CD4-positive, alpha-beta T cell (primary cell): ENCODE measurements around the gene MSLN. TPM values are rescaled to one million over a fixed set of nuclear protein-coding genes. Genes with fewer than 3 reads are reported as not detected.
A peak's percentile ranks its signal among the peaks of the same experiment; 100 is the strongest.

ENCODE experiments used
- ATAC-seq: fragments of 200-7000 bp; cut with Tn5 transposase; one replicate; pipeline ENCODE4 v1.10.0; 2022; ENCODE audit warnings: mild to moderate bottlenecking; ENCODE audit not compliant: poor library complexity
- CTCF ChIA-PET: fragments of 350-600 bp; sonication (Branson Sonifier 250); formaldehyde crosslinking; loops from one replicate; lab custom pipeline; 2021; ENCODE audit warnings: antibody characterized with exemption, inconsistent platforms; lab: Charles Lee
- POLR2A ChIA-PET: fragments of 350-600 bp; sonication (Branson Sonifier 250); formaldehyde crosslinking; loops from one replicate; lab custom pipeline; 2021; ENCODE audit warnings: antibody characterized with exemption, inconsistent platforms; lab: Charles Lee
- DNase-seq, 14 experiments: peaks; one replicate each; pipeline ENCODE4 v3.0.0-alpha.2; 2013 to 2020; ENCODE audit warnings: mixed read lengths in 2 of 14
- H3K27ac ChIP-seq, 2 donors: one replicate each; pipeline versions ENCODE4 v1.5.1 to v1.7.0; 2013; ENCODE audit warnings: low read length in 2 of 2, low read depth in 1 of 2, mild to moderate bottlenecking in 1 of 2
- H3K27me3 ChIP-seq, 2 experiments: 1 replicate in 1 of 2; 2 replicates in 1 of 2; pipeline versions ENCODE4 v1.6.1 to v1.7.0; 2013; ENCODE audit warnings: low read length in 2 of 2, control low read depth in 1 of 2, mild to moderate bottlenecking in 1 of 2, moderate library complexity in 1 of 2; ENCODE audit not compliant: insufficient read depth in 2 of 2, control insufficient read depth in 1 of 2
- H3K36me3 ChIP-seq: one replicate; pipeline ENCODE4 v1.6.1; 2013; ENCODE audit warnings: low read length, control low read depth; ENCODE audit not compliant: insufficient read depth
- H3K4me1 ChIP-seq: one replicate; pipeline ENCODE4 v1.6.1; 2013; ENCODE audit warnings: low read length, control low read depth; ENCODE audit not compliant: insufficient read depth
- H3K4me3 ChIP-seq: one replicate; pipeline ENCODE4 v1.5.1; 2013; ENCODE audit warnings: mild to moderate bottlenecking, low read length, moderate library complexity
- H3K9me3 ChIP-seq, 2 experiments: 1 replicate in 1 of 2; 2 replicates in 1 of 2; pipeline versions ENCODE4 v1.6.1 to v1.7.0; 2013; ENCODE audit warnings: low read length in 2 of 2, mild to moderate bottlenecking in 2 of 2, control low read depth in 1 of 2, moderate library complexity in 1 of 2; ENCODE audit not compliant: control insufficient read depth in 1 of 2, insufficient read depth in 1 of 2
- H3K27ac Mint-ChIP-seq: one replicate; pipeline ENCODE4 v1.8.0; 2020; ENCODE audit warnings: mixed read lengths
- H3K27me3 Mint-ChIP-seq: one replicate; pipeline ENCODE4 v1.8.0; 2021; ENCODE audit warnings: mixed read lengths
- H3K36me3 Mint-ChIP-seq: one replicate; pipeline ENCODE4 v1.8.0; 2021; ENCODE audit warnings: low read depth, mixed read lengths
- H3K4me1 Mint-ChIP-seq: one replicate; pipeline ENCODE4 v1.8.0; 2021; ENCODE audit warnings: low read depth, mixed read lengths
- H3K4me3 Mint-ChIP-seq: one replicate; pipeline ENCODE4 v1.8.0; 2020; ENCODE audit warnings: mild to moderate bottlenecking, mixed read lengths
- H3K9me3 Mint-ChIP-seq: one replicate; pipeline ENCODE4 v1.8.0; 2020; ENCODE audit warnings: mixed read lengths
- intact Hi-C, 2 experiments: fragments of 100-400 bp; cut with DNase I in 1 of 2; cut with micrococcal nuclease in 1 of 2; formaldehyde crosslinking; loops; one replicate each; pipeline versions ENCODE4 v1.15.1 to v1.9.0; 2023 to 2025; cut with DNase I, micrococcal nuclease
- total RNA-seq, 174 experiments: library from RNA in 2 of 174; stranded (reverse) in 2 of 174; gene quantifications; one replicate each; pipeline ENCODE4 v1.2.3 and lab custom pipeline; 2021 to 2026
- TF ChIP-seq, protein P1 (sequence below): fragments of 200-600 bp; IDR thresholded peaks from one replicate; pipeline ENCODE4 v1.8.0; 2022; ENCODE audit warnings: antibody characterized with exemption, mild to moderate bottlenecking

The MSLN gene
- total RNA-seq, 2 experiments from 2014 or later: not detected

DNA sequence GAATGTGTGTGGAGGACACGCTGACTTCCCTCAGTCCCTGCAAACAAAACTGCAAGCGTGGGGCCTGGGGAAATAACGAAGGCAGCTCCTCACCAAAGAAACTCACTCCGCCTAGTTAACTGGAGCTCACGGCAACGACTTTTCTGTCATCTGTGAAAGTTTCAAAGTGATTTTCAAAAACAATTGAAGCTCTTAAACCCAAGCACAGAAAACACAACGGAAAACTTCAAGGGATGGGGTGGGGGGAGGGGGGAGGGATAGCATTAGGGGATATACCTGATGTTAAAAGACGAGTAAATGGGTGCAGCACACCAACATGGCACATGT, 43.2 kb downstream of the MSLN start:
- Histone ChIP-seq H3K27me3 (peaks cover 25 to 31% of the 10 kb centered on the region in 2 experiments), H3K4me1 (peaks cover 23% of the 10 kb centered on the region), H3K27ac (no peak overlapping the region), H3K36me3 (no peaks in the 10 kb centered on the region), H3K9me3 (peaks cover 0 to 23% of the 10 kb centered on the region in 2 experiments), H3K4me3 (no peak overlapping the region)
- no peaks in the 10 kb centered on the region for H3K36me3 Mint-ChIP-seq
- ATAC-seq (no peak), DNase-seq (no peak)
- CTCF ChIA-PET: no interaction called here
- H3K4me3 Mint-ChIP-seq: no peak overlapping the region
- peaks cover 9% of the 10 kb centered on the region for H3K4me1 Mint-ChIP-seq
- POLR2A ChIA-PET: interaction anchor here (1.1 kb wide), 1 partner anchor 15 kb away, joined by 3 read pairs; the partner anchor contains the start of genes CHTF18 and RPUSD1
- H3K27me3 Mint-ChIP-seq: peaks cover 10% of the 10 kb centered on the region
- H3K9me3 Mint-ChIP-seq: no peaks in the 10 kb centered on the region
- H3K27ac Mint-ChIP-seq: no peak overlapping the region
- TF ChIP-seq, protein P1, sequence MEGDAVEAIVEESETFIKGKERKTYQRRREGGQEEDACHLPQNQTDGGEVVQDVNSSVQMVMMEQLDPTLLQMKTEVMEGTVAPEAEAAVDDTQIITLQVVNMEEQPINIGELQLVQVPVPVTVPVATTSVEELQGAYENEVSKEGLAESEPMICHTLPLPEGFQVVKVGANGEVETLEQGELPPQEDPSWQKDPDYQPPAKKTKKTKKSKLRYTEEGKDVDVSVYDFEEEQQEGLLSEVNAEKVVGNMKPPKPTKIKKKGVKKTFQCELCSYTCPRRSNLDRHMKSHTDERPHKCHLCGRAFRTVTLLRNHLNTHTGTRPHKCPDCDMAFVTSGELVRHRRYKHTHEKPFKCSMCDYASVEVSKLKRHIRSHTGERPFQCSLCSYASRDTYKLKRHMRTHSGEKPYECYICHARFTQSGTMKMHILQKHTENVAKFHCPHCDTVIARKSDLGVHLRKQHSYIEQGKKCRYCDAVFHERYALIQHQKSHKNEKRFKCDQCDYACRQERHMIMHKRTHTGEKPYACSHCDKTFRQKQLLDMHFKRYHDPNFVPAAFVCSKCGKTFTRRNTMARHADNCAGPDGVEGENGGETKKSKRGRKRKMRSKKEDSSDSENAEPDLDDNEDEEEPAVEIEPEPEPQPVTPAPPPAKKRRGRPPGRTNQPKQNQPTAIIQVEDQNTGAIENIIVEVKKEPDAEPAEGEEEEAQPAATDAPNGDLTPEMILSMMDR: no peak
- intact Hi-C loops: no loop called here

DNA sequence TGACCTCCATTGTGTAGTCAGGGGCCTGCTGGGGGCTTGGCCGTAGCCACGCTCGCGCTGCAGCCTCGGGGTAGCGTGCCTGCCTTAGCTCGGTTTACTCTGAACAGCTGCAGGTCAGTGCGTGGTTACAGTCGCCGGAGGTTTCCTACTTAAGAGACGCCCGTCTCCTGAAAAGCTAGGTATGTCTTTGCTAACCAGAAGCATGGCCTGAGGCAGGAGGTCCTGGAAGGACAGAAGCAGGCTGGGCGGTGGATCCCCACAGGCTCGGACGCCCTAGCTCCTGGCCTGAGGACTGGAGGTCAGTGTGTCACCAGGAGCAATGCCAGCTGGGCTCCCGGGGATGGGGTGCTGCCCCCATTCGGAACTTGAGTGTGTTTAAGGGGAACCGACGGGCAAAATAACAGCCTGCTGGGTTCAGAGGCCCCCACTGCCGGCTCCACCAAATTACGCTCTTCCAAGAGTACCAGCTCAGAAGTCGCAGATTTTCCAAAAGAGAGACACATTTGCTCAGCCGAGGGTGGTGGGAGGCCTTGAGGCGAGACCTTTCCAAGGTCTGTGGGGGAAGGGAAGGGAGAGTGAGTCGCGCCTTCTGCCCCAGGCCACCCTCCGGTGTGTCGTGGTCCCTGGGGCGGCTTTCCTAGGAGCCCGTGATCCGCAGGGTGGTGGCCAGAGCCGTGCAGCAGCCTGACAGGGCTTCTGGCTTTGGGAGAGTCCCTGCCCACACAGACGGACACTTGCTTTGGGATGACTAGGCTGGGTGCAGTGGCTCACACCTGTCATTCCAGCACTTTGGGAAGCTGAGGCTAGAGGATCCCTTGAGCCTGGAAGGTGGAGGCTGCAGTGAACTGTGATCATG, 43.9 kb downstream of the MSLN start:
- Histone ChIP-seq H3K9me3 (peaks cover 0 to 20% of the 10 kb centered on the region in 2 experiments), H3K36me3 (no peaks in the 10 kb centered on the region), H3K4me1 (peaks cover 25% of the 10 kb centered on the region), H3K27me3 (peaks cover 22 to 31% of the 10 kb centered on the region in 2 experiments), H3K4me3 (no peak overlapping the region), H3K27ac (no peak overlapping the region)
- Mint-ChIP-seq H3K36me3 (no peaks in the 10 kb centered on the region), H3K27me3 (peaks cover 12% of the 10 kb centered on the region), H3K9me3 (no peaks in the 10 kb centered on the region), H3K27ac (peak overlapping the region; percentile 47), H3K4me1 (peaks cover 13% of the 10 kb centered on the region), H3K4me3 (peak overlapping the region; percentile 79)
- ChIA-PET POLR2A (interaction anchor here (1.1 kb wide), 1 partner anchor 16 kb away, joined by 3 read pairs; the partner anchor contains the start of genes CHTF18 and RPUSD1), CTCF (no interaction called here)
- intact Hi-C loops: loop anchor here in 1 of 2 experiments (5.0 kb wide), 1 partner anchor 168 kb away; the partner anchor contains the start of gene LMF1
- ATAC-seq: no peak
- DNase-seq: no peak
- TF ChIP-seq, protein P1: no peak

DNA sequence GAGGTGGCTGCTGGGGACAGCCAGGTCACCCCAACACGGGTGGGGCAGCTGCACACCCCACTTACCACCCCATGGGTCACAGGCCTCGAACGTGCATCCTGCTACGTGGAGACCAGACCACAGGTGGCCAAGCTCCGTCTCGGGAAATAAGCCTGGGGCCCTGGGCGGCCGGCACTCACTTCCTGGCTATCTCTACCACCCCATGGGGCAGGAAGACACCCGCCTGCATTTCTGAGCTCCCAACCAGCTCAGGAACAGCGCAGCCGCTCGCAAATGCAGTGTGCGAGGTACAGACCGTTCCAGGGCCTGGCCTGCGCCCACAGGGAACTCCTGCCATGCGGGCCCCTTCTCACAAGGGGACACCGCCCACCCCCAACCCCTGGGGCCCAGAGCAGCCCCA, 44.9 kb downstream of the MSLN start:
- Histone ChIP-seq H3K36me3 (no peaks in the 10 kb centered on the region), H3K27me3 (peaks cover 19 to 25% of the 10 kb centered on the region in 2 experiments), H3K27ac (no peak overlapping the region), H3K4me1 (peaks cover 23% of the 10 kb centered on the region), H3K9me3 (peaks cover 0 to 16% of the 10 kb centered on the region in 2 experiments), H3K4me3 (no peak overlapping the region)
- POLR2A ChIA-PET: no interaction called here
- Mint-ChIP-seq H3K27me3 (peaks cover 15% of the 10 kb centered on the region), H3K4me3 (no peak overlapping the region), H3K27ac (no peak overlapping the region), H3K36me3 (no peaks in the 10 kb centered on the region), H3K4me1 (peaks cover 15% of the 10 kb centered on the region), H3K9me3 (no peaks in the 10 kb centered on the region)
- DNase-seq (no peak), ATAC-seq (no peak)
- TF ChIP-seq, protein P1: no peak
- intact Hi-C loops: loop anchor here in 1 of 2 experiments (5.0 kb wide), 1 partner anchor 167 kb away; the partner anchor contains the start of gene LMF1
- CTCF ChIA-PET: no interaction called here
